Stimulated activated CD8-positive, alpha-beta memory T cell treated with anti-CD3 and anti-CD28 coated beads, Interleukin-12 subunit alpha, Interleukin-12 subunit beta, amount 100 ng/mL, for 24 hours (primary cell): ENCODE results near the gene SLC22A17.
"Not testable (repeated sequence)": the region's sequence is repeated elsewhere in the genome, so short reads cannot be mapped to it uniquely, and the experiment has no call there.

Source experiments
- DNase-seq: peaks from one replicate; pipeline ENCODE4 v3.0.0-alpha.2; 2020; ENCODE audit errors: extremely low read depth

The SLC22A17 gene

DNA sequence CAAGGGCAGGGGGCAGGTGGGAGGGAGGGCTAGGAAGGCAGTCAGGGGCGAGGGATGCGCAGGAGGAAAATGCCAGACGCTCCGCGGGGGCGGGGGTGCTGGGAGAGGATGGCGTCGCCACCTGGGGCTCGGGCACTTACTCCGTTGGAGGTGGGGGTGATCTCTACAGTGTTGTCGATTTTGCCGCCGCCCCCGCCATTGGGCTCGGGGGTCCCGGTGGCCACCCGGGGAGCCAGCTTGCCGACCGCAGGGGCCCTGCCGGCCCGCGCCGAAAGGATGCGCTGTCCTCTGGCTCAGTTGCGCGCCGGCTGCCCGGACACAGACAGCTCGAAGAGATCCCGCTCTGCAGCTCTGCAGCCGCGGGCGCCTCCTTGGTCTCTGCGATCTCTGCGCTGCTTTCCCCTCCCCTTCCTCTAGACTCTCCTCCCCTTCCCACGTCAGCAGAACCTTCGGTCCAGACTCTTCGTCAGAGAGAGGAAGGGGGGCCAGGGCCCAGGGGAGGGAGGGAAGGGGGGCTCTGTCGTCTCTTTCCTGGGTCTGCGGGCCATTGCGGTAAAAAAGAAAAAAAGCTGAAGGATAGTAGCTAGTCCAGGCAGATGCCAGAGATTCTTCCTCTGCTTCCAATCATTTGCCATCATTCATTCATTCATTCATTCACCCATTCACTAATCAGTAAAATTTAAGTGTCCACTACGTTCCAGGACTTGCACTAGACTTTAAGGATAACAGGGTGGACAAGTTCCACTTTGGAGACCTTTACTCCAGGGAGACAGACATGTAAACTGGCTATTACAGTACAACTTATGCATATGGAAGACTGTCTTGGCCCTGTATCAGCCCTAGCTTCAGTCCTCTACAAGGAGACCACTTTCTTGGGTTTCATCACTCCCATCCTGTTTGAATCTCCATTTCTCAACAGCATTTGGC lies at the start of gene SLC22A17:
Gene SLC22A17, minus strand, starts transcription at position 382 of the 927 bp plus-strand sequence.
- no peak for DNase-seq

- DNase-seq, result no peak
These were observed 48.6 kb upstream of the SLC22A17 start for GRCh38 chr14:23401291-23401690.

DNA sequence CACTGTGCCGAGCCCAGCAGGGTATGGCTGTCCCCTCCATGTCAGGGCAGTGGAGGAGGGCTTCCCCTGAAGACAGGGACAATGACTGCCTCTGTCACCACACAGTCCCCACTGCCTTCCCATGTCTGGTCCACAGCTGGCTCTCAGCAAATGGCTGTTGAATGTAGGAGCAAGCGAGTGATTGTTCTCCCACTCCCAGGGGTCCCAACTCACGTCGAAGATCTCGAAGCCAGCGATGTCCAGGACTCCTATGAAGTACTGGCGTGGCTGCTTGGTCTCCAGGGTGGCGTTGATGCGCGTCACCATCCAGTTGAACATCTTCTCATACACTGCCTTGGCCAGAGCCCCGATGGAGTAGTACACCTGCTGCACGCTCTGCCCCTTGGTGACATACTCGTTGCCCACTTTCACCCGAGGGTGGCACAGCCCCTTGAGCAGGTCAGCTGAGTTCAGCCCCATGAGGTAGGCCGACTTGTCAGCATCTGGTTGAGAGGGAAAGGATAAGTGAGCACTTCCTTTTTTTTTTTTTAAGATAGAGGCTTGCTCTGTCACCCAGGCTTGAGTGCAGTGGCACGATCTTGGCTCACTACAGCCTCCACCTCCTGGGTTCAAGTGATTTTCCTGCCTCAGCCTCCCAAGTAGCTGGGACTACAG lies 47.9 kb upstream of the SLC22A17 start:
- not testable (repeated sequence) for DNase-seq

GRCh38 chr14:23399591-23399990 lies 46.9 kb upstream of the SLC22A17 start:
- no peak for DNase-seq

DNA sequence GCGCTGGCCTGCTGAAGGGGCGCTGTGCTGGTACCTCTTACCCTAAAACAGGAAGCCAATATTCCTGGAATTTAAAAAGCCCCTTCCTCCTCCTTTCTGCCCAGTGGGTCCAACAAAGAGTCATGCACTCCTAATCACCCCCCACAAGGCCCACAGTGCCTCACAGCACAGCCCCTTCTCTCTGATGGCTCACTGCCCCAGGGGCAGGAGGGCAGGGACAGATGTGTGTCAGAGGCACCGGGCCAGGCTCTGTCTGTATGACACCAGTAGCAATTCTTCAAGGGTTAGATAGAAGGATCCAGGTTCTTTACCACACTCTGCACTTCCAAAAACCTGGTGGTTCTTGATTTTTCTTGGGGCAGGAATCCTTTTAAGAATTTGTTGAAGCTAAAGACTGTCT lies 46.4 kb upstream of the SLC22A17 start:
- no peak for DNase-seq

GRCh38 chr14:23398348-23398747 lies 45.7 kb upstream of the SLC22A17 start:
- no peak for DNase-seq

- DNase-seq, result no peak
These were observed 44.2 kb upstream of the SLC22A17 start for GRCh38 chr14:23396781-23397407.

DNA sequence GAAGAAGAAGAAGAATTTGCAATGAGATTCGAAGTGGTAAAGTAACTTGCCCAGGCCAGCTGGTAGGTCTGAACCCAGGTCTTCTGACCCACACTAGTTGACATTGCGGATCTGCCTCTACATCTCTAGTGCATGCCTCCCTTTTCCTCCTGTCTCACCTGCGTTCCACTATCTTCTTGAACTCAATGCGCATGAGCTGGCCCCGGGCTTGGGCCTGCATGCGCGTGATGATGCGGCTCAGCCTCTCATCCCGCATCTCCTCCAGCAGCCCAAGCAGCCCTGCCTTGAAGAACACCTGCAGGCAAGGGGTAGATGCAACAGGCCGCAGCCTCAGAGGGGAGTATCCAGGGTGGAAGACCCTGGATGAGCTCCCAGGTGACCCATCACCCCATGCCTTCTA lies 43.4 kb upstream of the SLC22A17 start:
- no peak for DNase-seq

- no peak for DNase-seq
These were observed 39.9 kb upstream of the SLC22A17 start for GRCh38 chr14:23392613-23393012.

GRCh38 chr14:23389871-23390270 lies 37.2 kb upstream of the SLC22A17 start:
- DNase-seq, result not testable (repeated sequence)

DNA sequence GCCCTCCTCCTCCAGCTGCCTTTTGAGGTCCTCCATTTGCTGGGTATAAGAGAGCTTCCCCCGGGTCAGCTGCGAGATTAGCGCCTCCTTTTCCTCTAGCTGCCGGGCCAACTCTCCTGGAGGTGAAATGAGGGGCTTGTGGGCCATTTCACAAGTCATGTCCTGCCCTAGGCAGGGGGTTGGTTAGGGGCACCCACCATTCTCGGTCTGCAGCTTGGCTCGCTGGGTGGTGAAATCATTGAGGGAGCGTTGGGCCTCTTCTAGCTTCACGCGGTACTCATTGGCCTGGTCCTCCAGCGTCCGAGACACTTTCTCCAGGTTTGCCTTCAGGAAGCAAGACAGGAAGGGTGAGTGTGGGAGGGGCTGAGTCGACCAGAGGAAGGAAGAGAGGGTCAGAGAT lies 36.7 kb upstream of the SLC22A17 start:
- DNase-seq, result no peak

- DNase-seq, result no peak
These were observed 36.3 kb upstream of the SLC22A17 start for GRCh38 chr14:23388996-23389395.

GRCh38 chr14:23387916-23388882 lies 35.5 kb upstream of the SLC22A17 start:
- DNase-seq, result no peak

DNA sequence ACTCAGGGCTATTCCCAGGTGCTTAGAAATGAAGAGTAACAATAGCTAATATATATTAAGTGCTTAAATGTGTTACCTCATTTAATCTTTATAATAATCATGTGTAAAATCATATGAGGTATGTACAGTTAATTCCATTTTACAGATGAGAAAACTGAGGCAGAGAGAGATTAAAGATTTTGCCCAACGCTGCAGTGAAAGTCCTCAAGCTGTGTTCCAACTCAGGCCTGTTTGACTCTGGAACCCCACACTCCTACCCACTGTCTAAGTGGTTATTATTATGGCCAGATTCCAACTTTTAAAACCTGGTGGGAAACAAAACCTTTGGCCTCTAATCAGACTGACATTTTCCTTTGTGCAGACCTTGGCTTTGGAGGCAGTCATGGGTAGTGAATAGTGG lies 34.3 kb upstream of the SLC22A17 start:
- DNase-seq, result no peak

GRCh38 chr14:23386266-23386657 lies 33.6 kb upstream of the SLC22A17 start:
- not testable (repeated sequence) for DNase-seq

- DNase-seq, result no peak
These were observed 33.1 kb upstream of the SLC22A17 start for GRCh38 chr14:23385642-23386265.

- DNase-seq, result no peak
These were observed 32.6 kb upstream of the SLC22A17 start for GRCh38 chr14:23385244-23385641.

DNA sequence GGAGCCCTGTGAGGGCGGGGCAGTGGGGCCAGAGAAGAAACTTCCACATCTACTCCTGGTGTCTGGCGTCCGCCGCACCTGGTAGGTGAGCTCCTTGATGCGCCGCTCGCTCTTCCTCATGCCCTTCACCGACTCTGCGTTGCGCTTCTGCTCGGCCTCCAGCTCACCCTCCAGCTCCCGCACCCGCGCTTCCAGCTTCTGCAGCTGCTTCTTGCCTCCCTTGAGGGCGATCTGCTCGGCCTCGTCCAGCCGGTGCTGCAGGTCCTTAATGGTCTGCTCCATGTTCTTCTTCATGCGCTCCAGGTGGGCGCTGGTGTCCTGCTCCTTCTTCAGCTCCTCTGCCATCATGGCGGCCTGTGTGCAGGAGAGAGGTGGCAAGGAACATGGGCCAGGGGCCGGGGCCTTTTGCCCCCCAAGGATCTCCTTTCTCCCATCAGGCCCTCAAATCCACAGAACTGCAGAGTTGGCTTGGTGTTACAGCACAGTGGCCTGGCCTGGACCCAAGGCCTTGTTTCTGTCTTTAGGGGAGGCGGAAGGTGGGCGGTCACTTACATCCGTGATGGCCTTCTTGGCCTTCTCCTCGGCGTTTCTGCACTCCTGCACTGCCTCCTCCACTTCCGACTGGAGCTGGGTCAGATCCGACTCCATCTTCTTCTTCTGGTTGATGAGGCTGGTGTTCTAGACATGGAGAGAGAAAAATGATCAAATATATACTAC lies 31.8 kb upstream of the SLC22A17 start:
- DNase-seq, result no peak

DNA sequence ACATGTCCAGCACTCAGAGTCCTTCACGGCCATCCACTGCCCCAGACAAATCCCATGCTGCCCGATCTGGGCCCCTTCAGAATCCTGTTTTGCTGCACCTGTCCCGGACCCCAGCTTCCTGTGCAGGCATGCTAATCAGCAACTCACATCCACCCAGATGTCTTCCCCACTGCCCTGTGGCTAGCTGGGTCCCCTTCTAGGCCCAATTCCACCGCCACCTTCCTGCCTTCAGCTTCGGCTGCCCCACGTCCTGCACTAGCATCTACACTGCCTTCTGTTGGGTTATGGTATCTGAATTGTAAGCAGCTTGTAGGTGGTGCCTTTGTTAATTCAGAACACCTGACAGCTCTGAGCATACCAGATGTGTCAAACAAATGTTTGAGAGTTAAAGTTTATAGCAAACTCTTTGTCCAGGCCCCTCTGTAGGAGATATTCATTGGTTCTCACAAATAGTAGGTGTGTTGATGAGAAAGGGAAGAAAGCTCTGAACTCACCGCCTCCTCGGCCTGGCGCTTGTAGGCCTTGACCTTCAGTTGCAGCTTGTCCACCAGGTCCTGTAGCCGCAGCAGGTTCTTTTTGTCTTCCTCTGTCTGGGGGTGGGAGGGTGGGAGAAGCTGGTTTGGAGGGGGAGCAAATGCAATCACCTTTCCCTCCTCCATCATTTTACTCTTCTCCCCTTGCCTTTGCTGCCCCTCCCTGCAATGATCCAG lies 30.2 kb upstream of the SLC22A17 start:
- DNase-seq, result no peak

- DNase-seq, result no peak
These were observed 29.6 kb upstream of the SLC22A17 start for GRCh38 chr14:23382276-23382675.
